ENCODE measurements around the gene OR10G3.

DNA sequence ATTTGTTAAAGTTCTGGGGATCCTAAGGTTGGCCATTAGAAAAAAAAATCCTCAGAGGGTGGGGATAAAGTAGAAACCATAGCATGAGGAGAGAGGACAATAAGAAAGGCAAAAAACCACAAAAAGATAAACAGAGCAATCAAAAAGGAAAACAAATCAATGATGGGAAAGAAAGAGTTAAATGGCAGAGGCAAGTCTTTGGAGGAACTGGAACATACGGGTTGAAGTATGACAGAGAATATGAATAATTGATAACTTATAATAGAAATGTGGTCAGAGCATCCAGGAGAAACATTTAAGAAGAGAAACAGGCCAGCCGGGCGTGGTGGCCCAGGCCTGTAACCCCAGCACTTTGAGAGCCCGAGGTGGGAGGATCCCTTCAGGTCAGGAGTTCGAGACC lies 35.9 kb downstream of the OR10G3 start:
- TF ChIP-seq, protein P1, sequence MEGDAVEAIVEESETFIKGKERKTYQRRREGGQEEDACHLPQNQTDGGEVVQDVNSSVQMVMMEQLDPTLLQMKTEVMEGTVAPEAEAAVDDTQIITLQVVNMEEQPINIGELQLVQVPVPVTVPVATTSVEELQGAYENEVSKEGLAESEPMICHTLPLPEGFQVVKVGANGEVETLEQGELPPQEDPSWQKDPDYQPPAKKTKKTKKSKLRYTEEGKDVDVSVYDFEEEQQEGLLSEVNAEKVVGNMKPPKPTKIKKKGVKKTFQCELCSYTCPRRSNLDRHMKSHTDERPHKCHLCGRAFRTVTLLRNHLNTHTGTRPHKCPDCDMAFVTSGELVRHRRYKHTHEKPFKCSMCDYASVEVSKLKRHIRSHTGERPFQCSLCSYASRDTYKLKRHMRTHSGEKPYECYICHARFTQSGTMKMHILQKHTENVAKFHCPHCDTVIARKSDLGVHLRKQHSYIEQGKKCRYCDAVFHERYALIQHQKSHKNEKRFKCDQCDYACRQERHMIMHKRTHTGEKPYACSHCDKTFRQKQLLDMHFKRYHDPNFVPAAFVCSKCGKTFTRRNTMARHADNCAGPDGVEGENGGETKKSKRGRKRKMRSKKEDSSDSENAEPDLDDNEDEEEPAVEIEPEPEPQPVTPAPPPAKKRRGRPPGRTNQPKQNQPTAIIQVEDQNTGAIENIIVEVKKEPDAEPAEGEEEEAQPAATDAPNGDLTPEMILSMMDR (IDR thresholded peaks at IDR 0.05; ENCODE audit: insufficient read depth, low read length), result no peak
- no peak for TF ChIP-seq POLR2AphosphoS5 (IDR thresholded peaks at IDR 0.05; ENCODE audit: low read depth)
- TF ChIP-seq, protein P2, sequence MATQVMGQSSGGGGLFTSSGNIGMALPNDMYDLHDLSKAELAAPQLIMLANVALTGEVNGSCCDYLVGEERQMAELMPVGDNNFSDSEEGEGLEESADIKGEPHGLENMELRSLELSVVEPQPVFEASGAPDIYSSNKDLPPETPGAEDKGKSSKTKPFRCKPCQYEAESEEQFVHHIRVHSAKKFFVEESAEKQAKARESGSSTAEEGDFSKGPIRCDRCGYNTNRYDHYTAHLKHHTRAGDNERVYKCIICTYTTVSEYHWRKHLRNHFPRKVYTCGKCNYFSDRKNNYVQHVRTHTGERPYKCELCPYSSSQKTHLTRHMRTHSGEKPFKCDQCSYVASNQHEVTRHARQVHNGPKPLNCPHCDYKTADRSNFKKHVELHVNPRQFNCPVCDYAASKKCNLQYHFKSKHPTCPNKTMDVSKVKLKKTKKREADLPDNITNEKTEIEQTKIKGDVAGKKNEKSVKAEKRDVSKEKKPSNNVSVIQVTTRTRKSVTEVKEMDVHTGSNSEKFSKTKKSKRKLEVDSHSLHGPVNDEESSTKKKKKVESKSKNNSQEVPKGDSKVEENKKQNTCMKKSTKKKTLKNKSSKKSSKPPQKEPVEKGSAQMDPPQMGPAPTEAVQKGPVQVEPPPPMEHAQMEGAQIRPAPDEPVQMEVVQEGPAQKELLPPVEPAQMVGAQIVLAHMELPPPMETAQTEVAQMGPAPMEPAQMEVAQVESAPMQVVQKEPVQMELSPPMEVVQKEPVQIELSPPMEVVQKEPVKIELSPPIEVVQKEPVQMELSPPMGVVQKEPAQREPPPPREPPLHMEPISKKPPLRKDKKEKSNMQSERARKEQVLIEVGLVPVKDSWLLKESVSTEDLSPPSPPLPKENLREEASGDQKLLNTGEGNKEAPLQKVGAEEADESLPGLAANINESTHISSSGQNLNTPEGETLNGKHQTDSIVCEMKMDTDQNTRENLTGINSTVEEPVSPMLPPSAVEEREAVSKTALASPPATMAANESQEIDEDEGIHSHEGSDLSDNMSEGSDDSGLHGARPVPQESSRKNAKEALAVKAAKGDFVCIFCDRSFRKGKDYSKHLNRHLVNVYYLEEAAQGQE (IDR thresholded peaks at IDR 0.05; ENCODE audit: insufficient replicate concordance, low read depth), result no peak
